Dedifferentiated amniotic fluid mesenchymal stem cell (primary cell): ENCODE measurements around the gene PCNT.

ENCODE experiments used
- DNase-seq: peaks from one replicate; pipeline ENCODE4 v3.0.0-alpha.2; 2016; ENCODE audit errors: extremely low spot score

The PCNT gene, protein sequence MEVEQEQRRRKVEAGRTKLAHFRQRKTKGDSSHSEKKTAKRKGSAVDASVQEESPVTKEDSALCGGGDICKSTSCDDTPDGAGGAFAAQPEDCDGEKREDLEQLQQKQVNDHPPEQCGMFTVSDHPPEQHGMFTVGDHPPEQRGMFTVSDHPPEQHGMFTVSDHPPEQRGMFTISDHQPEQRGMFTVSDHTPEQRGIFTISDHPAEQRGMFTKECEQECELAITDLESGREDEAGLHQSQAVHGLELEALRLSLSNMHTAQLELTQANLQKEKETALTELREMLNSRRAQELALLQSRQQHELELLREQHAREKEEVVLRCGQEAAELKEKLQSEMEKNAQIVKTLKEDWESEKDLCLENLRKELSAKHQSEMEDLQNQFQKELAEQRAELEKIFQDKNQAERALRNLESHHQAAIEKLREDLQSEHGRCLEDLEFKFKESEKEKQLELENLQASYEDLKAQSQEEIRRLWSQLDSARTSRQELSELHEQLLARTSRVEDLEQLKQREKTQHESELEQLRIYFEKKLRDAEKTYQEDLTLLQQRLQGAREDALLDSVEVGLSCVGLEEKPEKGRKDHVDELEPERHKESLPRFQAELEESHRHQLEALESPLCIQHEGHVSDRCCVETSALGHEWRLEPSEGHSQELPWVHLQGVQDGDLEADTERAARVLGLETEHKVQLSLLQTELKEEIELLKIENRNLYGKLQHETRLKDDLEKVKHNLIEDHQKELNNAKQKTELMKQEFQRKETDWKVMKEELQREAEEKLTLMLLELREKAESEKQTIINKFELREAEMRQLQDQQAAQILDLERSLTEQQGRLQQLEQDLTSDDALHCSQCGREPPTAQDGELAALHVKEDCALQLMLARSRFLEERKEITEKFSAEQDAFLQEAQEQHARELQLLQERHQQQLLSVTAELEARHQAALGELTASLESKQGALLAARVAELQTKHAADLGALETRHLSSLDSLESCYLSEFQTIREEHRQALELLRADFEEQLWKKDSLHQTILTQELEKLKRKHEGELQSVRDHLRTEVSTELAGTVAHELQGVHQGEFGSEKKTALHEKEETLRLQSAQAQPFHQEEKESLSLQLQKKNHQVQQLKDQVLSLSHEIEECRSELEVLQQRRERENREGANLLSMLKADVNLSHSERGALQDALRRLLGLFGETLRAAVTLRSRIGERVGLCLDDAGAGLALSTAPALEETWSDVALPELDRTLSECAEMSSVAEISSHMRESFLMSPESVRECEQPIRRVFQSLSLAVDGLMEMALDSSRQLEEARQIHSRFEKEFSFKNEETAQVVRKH (N-terminal part only)

DNA sequence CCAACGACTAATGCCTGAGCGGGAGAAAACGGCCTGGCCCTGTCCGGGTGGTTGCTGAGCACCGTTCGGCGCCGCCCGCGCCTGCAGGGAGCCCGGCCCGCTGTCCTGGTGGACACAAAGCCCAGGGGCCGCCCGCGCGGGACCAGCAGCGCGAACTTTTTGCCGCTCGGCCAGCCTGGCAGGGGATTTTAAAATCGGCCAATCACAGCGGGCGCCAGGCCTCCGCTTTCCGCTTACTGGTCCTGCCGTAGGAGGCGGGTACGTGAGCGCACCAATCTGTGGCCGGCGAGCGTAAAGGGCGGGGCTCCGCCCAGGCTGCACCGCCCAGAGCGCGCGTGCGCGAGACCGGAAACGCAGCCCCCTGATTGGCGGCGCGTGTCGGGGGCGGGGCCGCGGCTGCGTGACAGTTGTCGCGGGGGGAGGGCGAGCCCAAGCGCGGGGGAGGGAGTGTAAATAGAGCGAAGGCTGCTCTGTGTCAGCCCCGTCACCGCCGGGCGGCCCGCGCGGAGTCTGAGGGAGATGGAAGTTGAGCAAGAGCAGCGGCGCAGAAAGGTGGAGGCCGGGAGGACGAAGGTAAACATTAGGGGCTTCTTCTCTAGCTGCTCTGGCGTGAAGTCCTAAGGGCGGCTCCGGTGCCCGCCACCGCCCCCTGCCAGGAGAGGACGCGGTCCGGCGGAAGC lies at the start of gene PCNT, which contains the start of gene C21orf58:
Gene PCNT (plus strand): TSS at position 447 of the 680 bp plus-strand sequence. CDS start 73 bp downstream, at position 520.
Gene C21orf58 (minus strand): TSS at position 161 of the 680 bp plus-strand sequence. CDS start 1,132 bp downstream, outside the sequence.
- DNase-seq: peak; percentile 96

DNA sequence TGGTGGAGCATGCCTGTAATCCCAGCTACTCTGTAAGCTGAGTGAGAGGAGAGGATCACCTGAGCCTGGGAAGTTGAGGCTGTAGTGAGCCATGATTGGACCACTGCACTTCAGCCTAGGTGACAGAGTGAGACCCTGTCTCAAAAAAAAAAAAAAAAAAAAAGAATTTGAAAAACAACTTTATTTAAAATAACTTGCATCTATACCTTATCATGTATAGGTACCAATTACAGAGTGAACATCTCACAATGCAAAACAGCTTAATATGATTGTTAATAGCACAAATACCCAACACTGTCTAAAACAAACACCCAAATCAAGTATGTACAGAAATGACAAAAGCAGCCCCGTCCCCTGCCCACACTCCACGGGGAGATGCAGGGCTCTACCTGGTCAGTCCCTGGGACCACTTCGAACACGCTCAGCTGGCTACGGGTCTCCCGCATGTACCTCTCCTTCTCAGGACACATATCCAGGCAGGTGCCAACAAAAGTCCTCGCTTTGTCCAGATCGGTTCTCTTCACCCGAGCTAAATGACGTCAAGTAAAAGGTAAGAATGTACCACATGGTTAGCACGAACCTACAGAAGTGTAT lies 49.1 kb upstream of the PCNT start:
- no peak for DNase-seq

DNA sequence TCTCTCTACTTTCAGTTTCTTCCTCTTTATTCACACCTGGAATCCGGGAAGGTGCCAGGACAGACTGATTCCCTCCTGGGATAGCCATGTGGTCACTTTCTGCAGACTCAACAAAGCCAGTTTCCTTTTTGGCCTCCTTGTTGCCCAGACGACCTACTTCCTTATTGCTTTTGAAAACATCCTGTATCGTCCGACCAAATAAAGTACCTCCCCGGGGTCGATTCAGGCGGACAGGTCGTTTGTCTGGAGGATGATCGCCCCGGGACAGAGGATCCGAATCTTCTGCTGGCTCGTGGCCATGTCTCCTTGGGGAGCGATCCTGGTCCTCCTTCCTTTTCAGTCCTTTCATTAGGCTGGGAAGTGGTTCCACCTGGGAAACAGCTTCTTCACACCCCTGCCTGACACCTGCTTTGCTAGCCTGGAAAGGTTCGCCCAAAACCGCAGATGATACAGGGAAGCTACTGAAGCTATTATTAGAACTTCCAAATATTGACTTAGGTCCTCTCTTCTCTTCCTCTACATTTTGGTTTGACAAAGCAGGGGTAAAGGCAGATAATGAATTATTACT lies 39.8 kb upstream of the PCNT start:
- no peak for DNase-seq

DNA sequence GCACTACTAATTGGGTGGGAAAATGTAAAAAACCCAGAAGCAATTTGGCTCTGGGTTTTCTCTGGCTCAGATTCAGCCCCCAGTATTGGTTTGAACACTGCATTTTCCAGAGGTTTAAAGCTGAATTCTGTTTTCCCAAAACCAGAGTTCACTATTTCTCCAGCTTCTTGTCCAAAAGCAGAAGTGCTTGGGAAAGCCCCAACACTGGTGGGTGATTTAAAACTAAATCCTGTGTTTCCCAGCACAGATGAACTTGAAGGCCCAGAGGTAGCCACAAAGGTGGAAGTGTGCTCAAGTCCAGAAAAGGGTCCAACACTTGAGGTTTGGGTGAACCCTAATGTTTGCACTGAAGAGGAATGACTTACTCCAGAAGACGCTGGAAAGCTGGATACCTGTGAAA lies 39.2 kb upstream of the PCNT start:
- DNase-seq: no peak

DNA sequence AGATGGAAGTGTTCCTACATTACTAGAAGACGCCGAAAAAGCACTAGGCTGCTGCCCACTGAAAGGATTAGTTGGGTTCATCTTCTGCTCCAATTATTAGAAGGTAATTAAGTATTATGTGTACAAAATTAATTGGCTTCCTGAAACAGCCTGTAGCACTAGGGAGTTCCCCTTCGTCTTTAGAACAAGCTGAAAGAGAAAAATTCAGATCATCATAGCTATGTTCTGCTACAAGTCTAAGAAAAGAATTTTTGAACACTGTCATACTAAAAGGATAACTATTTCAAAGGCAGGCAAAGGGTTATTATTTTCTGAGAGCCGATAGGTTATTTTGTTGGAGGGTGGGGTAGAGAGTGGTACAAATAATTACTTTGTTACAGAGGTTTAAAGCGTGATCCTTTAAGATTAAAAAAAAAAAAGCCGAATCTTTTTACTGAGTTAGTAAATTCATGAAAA lies 38.7 kb upstream of the PCNT start, which contains the start of gene MCM3AP:
Gene MCM3AP (minus strand): TSS at position 406 of the 456 bp plus-strand sequence. CDS start 325 bp downstream, at position 81.
- no peak for DNase-seq

DNA sequence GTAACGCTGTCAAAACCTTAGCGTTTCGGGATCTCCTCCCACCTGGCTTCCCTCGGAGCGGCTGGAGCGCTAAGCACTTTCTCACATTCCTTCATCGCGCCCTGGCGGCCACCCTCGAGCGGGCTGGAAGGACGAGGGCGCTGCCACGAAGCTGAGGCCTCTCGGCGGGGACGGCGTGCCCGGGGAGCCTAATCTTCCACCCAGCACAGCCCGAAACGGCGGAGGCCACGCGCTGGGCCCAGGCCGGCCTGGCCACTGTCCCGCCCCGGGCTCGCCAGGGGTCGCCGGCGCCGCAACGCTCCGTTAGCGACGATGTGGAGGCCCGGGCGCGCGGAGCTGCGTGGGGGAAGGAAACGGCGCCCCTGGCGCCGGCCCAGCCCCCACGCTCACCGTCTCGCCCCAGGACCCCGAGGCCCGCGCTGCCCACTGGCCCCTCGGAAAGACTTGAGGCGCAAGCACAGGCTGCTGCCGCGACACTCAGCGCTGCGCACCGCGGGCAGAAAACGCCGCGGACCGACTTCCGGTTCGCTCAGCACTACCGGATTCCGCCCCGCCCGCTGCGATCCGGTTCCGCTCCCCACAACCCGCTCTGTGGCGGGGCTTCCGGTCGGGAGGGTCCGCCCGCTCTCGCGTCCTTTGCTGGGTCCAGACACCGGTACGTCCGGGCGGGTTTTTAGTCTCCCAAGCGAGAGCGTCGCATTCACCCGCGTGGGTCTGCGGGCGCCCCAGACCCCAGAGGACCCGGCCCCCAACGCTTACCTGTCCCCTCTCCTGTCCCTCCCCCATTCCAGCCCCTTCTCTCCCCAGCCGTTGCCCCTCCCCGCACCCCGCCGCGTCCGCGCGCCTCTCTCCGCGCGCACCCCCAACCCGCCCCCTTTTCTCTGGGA lies 38.0 kb upstream of the PCNT start, which contains the start of gene YBEY:
Gene YBEY (plus strand): TSS at position 582 of the 887 bp plus-strand sequence. CDS start 572 bp downstream, outside the sequence.
- DNase-seq: peak; percentile 89

DNA sequence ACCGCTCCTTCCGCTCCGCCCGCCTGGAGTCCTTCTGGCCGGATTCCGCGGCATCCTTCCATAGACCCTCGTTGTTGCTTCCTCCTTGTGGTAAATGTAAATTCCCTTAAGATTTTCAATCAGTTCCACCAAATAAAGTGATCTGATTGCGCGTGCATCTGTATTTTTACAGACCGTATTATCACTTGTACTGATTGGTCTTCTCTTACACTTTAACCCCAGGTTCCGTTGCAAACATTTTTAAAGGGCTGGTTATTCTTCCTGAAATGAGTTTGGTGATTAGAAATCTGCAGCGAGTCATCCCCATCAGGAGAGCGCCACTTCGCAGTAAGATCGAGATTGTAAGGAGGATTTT lies 37.3 kb upstream of the PCNT start:
- DNase-seq: no peak

DNA sequence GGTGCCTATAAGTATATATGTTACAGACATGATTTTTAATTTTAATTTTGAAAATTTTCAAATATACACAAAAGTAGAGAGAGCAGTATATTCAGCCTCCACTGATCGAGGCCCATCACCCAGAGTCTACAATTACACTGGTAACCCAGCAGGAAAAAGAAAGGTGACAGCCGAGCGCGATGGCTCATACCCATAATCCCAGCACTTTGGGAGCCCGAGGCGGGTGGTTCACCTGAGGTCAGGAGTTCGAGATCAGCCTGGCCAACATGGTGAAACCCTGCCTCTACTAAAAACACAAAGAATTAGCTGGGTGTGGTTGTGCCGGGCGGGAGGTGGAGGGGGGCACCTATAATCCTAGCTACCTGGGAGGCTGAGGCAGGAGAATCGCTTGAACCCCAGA lies 36.4 kb upstream of the PCNT start:
- DNase-seq: no peak

DNA sequence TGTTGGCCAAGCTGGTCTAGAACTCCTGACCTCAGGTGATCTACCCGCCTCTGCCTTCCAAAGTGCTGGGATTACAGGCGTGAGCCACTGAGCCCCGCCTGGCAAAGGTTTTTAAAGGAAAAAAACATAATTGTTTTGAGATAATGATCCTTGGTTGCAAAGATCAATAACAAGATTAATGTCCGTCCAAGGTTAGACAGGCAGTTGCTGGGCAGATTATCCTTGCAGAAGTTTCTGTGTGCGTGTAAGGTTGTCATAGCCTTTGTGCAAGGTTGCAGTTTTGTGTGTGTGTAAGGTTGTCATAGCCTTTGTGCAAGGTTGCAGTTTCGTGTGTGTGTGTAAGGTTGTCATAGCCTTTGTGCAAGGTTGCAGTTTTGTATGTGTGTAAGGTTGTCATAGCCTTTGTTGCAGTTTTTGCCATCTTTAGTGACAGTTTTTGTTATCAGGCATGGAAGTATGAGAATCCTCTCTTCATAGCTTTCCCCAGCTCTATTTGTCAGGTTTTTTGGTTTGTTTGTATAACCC lies 34.2 kb upstream of the PCNT start:
- DNase-seq: no peak

DNA sequence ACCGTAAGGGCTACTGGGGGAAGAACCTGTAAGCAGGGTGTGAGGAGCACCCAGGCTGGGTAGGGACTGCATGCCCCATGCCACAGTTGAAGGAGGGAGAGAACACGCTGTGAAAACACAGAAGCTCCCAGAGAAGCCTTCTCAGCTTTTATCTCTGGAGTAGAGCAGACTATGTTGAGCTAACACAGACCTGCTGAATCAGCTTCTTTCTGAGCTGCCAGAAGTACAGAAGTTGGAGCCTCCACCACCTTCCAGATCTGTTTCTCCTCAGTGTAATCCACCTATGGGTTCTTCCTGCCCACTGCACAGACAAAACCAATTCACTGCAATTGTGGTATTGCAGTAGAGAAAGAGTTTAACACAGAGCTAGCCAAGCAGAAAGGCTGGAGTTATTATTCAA lies 32.4 kb upstream of the PCNT start:
- no peak for DNase-seq

DNA sequence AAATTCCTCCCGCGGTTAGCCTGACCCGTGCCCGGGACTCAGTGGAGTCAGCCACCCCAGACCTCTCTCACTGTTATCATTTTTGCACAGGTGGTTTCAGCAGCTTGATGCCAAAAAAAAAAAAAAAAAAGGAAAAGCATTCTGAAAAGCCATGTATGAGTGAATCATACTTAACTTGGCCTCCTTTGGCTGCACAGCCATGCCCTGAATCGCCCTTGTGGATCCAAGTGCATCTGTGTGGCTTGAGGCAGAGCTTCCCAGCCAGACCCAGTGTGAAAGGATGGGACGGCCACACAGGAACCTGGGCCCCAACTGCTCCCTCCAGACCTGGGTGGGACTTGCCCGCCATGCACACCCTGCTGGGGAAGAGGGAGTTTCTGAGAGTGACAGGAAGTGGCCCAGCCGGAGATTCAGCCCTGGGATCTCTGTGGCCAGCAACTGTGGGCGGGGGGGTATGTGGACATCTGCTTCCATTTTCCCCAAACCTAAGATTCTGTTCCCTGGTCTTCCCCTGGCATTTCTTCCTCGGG lies 29.2 kb upstream of the PCNT start:
- DNase-seq: peak; percentile 19

DNA sequence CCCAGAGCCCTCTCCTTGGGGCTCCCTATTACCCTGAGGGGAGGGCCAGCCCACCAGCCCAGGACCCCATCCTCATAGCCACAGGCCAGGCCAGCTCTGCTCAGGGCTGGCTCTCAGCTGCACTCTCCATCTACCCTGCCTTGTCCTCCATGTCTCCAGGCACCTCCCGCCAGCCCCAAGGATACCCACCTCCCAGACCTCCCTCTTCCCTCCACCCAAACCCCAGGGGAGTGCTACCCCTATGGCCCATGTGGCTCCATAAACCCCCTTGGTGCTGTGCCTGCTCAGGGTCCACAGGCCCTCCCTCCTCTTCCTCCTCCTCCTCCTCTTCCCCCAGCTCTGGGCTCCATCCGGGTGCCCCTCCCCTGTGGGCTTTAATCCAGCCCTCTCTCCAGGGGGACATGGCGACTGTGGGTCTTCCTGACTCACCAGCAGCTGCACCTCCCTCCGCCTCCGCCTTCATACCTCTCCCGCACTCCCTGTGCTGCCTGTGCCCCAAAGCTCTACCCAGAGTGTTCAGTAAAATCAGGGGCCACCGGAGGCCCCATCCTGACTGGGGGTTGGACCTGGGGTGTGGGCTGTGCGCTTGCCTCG lies 28.7 kb upstream of the PCNT start:
- no peak for DNase-seq

DNA sequence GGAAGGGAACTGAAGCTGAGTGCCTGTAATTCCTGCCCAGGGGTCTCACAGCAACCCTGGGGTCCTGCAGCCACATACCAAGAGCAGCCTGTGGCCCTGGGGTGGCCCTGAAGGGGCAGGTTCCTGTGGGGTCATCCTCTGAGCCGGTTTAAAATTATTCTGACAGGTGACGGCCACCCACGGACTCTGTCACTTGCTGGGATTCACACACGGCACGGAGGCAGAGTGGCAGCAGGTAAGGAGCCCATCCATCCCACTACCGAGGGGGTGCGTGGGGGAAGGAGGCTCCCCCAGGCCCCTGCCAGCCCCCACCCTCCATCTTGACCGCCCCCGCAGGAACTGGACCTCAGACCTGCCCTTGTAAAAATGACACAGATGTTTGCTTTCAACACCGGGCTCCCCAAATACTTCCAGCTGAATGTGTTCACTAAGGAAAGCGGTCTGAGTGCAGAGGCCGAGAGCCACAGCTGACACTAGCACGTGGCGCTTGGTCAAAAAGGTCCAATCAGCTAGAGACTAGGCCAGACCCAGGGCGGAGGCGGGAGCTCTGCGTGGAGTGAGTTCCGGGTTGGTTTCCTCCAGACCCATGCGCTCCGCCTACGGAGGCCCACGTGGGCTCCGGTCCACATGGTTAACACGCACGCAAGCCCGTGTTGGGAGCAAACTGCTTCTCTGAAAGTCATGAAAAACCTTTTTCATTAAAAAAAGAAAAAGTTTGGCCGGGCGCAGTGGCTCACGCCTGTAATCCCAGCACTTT lies 27.8 kb upstream of the PCNT start:
- DNase-seq: peak; percentile 29

DNA sequence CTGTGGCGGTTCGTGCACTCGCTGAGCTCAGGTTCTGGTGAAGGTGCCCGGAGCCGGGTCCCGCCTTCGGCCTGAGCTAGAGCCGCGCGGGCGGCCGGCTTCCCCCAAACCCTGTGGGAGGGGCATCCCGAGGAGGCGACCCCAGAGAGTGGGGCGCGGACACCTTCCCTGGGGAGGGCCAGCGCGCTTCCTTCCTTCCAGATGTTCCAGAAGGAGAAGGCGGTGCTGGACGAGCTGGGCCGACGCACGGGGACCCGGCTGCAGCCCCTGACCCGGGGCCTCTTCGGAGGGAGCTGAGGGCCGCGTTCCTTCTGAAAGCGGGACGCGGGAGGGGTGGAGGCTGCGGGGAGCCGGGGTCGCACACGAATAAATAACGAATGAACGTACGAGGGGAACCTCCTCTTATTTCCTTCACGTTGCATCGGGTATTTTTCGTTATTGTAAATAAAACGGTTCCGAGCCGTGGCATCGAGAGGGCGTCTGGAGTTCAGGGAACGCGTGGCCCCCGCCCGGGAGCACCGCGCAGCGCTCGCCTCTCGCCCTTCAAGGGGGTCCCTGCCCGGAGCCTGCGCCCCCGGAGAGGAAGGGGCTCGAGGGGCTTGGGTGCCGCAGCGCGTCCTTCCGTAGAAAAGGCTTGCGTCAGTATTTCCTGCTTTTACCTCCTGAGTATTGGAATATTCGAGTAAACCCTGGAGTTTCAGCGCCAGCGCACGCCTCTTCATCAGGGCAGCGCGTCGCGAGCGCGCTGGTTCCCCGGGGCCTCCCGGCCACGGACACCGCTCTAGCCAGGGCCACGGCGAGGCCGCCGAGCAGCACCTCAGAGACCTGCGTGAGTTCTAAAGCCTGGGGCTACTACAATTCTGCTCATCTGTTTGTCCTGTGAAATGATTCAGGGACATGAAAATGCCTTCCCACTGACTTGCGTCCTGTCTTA lies 26.4 kb upstream of the PCNT start:
- no peak for DNase-seq

DNA sequence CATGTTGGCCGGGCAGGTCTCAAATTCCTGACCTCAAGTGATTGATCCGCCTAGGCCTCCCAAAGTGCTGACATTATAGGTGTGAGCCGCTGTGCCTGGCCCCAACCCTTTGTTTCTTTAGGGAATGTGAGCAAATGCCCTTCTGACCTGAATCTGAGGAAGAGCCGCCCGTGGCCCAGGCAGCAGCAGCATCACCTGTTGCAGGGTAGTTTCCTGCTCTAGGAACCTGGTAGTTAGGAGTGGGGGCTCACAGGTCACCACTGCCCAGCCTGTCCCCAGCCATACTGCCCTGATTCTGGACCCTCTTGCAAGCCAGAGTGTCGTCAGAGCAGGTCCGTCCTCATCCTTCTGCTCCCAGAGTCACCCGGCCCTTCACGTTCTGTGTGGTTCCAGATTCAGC lies 24.8 kb upstream of the PCNT start:
- DNase-seq: no peak

DNA sequence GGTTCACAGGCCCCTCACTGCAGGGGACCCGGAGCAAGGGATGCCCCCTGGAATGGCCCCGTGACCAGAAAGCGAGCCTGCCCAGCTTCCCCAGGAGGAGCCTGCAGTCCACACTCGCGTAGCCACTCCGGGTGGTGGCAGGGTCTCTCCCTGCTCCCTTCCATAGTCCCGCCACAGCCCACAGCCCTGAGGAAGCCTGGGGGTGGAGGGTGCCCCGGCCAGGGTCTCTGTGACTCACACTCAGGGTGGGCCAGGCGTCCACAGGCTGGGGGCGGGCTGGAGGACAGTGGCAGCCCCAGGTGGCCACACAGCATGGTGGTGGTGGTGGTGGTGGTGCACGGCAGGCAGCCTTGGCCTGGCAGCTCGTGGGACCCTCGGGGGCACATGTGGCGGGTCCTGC lies 22.2 kb upstream of the PCNT start:
- no peak for DNase-seq
